ENCODE measurements around the gene CDC26.
"Not testable (repeated sequence)": the region's sequence is repeated elsewhere in the genome, so short reads cannot be mapped to it uniquely, and the experiment has no call there.

Gene CDC26

DNA sequence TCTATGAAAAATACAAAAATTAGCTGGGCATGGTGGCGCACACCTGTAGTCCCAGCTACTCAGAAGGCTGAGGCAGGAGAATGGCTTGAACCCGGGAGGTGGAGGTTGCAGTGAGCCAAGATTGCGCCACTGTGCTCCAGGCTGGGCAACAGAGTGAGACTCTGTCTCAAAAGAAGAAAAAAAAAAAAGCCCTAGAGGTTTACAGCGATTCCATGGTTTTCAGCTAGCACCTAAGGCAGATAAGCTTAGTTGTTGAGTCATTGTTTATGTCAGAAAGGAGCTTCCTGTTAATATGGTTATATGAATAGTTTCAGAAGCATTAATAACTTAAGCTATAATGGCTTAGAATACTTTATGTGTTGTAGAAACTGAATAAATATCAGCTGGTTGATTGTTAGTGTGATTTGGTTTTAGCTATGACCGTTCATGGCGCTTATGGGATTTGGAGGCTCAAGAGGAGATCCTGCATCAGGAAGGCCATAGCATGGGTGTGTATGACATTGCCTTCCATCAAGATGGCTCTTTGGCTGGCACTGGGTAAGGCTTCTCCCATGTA, 14.8 kb upstream of the CDC26 start:
- no peak for DNase-seq

DNA sequence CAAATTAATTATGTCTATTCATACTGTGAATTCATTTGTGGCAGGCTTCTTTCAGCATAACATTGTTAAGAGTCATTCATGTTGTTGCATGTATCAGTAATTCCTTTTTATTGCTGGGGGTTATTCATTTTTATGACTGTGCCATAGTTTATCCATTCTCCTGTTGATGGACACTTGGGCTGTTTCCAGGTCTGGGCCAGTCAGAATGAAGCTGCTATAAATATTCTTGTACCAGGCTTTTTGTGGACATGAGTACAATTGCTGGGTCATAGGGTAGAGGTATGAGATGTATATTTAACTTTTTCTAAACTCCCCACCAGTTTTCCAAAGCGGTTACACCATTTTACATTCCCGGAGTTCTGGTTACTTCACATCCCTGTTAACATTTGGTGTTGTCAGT, 13.7 kb upstream of the CDC26 start:
- DNase-seq, result no peak

DNA sequence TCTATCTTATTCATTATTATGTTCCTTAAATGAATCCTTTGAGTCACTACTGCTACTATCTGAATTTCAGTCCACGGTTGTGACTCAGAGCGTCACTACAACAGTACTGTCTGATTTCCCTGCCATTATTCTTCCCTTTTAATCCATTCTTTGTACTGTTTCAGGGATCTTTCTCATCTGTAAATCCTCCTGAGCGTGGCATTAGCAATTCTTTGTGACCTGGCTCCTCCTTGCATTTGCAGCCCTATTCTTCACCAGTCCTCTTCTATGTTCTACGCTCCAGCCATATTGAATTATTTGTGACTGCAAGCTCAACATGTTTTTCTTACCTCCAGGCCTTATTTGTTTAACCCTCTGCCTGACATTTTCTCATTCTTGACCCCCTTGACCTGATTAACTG, 6.0 kb upstream of the CDC26 start:
- no peak for DNase-seq

DNA sequence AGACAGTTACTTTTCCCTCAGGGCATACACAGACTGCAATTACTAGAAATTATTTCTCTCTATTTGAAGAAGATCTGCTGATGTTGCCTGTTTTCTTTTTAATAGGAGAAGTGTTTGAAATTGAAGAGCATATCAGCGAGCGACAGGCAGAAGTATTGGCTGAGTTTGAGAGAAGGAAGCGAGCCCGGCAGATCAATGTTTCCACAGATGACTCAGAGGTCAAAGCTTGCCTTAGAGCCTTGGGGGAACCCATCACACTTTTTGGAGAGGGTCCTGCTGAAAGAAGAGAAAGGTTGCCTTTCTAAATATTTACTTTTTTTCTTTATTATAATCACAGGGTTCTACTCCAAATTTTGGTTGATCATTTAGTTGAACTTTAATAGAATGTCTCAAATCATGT, 3.5 kb upstream of the CDC26 start:
- DNase-seq, result no peak

DNA sequence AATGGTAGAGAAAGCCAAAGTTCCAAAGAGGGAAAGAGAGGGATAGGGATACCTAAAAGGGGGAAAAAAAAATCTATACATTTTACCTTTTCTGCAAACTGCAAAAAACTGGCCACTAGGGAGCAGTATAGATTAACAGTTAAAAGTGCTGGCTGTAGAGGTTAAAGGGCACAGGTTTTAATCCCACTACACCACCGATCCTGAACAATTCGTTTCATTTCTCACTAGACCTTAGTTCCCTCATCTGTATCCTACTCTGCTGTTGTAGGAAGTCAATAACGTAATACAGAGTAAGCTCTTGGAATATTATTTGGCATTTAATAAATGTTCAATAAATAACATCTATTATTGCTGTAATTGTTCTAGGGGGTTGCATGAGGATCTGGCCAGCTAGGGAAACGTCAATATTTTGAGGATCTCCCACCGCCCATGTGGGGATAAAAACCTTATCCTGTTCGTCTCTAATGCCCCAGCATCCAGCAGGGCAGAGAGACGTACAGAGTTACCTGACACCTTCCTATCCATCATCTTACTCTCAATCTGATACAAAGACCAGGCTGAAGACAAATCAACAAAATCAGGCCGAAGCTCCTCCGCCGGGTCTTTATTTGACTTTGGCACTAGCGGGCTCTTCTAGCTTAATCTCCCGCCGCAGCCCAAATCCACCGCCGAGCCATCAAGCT, 757 bp downstream of the CDC26 start:
- DNase-seq, result peak; percentile 86

DNA sequence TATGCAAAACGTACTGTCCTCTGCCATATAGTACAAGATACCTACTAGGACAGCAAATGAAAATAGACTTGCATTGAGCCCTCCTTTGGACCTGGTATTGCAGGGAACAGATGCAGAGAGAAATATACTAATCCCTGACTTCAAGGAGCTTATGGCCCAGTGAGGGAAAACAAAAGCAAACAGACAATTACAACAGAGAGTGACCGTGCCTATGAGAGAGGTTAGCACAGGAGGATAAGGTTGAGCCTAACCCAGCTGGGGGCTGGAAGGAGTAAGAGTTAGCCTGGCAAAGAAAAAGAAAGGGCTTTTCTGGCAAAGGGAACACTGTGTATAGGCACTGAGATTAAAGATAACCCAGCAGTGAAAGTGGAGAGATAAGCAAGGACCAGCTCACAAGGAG, 5.5 kb downstream of the CDC26 start:
- DNase-seq, result no peak

DNA sequence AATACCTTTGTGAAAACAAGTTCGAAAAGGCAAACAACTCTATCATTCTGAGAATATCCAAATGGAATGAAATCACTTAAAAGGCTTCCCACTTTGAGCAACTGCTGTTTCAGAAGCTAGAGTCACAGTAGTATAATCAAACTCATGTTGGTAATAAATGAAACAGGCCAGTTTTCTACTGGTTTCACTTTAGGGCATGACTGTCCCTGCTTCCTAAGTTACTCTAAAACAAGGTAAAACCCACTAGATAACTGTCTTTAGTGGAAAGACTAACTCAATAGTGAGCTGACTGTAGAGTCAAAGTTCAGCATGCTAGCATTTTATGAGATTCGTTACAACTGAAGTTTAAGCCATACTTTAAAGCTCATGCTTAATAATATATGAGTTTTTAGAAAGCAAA, 6.0 kb downstream of the CDC26 start:
- DNase-seq, result peak; percentile 13

DNA sequence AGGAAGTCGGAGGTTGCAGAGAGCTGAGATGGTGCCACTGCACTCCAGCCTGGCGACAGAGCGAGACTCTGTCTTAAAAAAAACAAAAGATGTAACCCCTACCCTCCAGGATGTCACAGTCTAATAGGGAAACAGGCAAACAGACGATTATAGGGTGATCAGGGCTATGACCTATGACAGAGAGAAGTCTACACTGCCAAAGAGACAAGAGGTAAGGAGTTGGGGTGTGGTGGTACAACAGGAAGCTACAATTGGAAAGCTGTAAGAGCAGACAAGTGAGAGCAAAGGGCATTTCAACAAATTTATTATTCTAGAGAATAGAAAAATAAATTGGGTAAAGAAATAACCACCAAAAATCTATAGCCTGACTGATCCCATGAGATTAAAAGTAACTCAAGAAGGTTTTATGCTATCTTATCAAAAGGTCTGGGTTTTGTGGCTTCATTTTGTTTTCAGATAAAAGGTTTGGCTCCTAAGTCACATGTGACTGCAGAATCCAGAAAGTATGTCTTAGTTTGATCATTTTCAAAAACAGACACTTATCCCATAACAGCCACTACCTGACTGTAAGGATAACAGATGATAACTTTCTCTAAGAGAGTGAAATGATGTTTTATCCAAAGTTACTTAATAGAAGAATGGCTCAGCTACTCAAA, 7.3 kb downstream of the CDC26 start:
- peak; percentile 34 for DNase-seq

DNA sequence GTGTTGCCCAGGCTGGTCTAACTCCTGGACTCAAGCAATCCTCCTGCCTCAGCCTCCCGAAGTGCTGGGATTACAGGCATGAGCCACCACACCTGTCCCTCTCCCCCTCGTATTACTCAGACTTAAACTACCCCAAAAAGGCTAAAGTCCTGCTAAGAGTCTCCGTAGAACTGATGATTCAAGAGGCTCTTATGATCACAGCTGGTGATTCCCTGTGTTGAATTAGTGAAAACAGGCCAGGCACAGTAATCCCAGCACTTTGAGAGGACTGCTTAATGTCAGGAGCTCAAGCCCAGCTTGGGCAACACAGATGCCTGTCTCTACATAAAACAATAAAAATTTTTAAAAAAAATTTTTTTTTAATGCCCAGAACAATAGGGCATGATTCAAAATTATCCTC, 9.2 kb downstream of the CDC26 start:
- DNase-seq, result no peak

DNA sequence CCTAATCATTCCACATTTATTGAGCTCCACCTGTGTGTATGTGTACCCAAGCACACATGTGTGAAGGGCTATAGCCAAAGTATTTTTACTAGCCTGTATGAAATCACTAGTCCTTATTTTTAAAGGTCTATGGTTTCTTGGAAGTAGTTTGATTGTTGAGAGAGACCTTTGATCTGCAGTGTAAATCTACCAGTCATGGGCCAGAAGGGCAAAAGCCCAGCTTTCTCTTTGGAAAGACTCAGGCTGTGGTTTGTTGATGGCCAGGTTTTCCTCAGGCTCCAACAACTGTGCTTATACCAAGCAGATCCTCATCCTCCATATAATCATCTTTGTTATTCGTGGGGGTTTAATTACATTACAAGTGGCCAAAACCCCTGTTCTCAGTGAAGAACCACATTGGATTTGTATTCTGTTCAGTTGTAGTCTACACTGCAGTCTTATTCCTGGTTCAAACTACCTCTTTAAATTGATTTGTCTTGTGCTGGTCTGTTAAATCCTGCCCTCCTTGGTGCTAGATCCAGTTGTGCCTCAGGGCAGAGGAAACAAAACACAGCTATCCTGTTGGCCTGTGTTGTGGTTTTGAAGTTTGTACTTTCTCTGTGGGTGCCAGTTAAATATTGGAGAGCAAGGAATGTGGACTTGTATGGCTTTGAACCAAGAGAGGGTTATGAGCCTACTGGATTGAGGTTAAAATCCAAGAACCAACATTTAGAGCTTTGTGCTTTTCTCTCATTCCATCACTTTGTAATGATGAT, 13.3 kb downstream of the CDC26 start:
- DNase-seq, result no peak

DNA sequence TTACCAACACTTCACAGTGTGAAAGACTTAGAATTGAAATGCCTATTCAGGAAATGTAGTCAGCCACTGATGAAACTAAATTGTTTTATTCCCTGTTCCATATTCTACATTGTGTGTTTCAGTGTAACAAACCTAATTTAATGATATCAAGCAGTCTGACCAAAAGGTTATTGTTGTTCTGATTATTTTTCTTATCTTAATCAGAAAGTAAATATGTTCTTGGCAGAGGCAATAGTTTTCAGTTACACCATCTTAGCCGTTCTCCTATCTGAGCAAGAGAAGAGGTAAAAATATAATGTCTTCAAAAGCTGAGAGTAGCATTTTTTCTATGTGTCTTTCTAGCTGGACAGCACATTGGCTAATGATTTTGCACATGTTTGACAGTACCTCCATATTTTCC, 17.1 kb downstream of the CDC26 start:
- DNase-seq, result no peak

DNA sequence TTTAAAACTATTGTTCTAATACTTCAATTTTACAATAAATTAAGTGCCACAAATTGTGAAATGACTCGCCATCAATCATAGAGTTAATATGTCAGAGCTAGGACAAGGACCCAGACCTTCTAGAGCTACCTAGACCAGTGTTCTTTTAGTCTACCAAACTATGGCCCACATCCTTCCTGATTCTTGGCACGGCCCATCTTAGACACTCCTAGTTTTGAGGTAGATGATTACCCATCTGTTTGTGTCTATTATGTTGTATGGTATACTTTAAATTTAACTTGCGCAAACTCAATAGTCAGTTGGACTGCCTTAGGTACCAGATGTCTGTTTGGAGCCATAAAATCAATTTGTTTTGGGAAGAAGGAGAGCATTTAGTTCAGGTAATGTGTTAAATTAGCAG, 17.5 kb downstream of the CDC26 start:
- DNase-seq, result no peak

DNA sequence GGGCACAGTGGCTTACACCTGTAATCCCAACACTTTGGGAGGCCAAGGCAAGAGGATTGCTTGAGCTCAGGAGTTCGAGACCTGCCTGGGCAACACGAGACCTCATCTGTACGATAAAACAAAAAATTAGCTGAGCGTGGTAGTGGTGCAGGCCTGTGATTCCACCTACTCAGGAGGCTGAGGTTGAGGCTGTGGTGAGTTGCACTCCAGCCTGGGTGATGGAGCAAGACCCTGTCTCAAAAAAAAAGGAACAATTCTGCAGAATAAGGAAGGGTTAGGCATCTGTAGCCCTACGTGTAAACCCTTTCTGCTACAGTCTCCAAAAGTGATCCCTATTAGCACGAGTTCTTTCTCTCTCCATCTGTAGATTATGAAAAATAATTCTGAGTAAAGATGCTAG, 19.9 kb downstream of the CDC26 start:
- DNase-seq, result no peak

DNA sequence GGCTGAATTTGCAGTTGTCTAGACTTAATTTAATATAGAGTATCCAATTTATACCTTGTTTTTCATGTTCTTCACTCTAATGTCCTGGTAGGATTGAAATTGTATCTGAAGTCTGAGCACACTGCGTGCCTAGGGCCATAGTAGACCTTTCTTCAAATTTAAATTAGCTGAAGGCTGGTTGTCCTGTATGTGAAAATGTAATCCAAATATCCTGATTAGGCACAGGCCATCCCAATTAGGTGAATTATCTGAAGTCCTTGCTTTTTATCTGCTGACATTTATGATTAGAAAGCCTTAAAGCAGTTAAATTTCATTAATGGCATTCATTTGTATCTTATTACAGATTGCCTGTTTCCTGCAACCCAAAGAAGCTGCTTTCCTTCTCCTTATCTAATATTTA, 20.4 kb downstream of the CDC26 start:
- DNase-seq, result no peak

DNA sequence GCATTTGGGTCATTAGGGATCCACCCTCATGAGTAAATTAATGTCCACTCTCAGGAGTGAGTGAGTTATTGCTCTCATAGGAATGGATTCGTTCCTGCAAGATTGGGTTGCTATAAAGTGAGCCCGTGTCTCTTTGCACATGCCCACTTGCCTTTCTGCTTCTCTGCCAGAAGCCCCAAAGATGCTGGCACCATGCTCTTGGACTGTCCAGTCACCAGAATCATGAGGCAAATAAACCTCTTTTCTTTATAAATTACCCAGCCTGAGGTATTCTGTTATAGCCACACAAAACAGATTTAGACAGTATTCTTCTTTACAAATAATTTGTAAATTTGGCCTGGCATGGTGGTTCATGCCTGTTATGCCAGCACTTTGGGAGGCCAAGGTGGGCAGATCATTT, 24.6 kb downstream of the CDC26 start:
- no peak for DNase-seq

DNA sequence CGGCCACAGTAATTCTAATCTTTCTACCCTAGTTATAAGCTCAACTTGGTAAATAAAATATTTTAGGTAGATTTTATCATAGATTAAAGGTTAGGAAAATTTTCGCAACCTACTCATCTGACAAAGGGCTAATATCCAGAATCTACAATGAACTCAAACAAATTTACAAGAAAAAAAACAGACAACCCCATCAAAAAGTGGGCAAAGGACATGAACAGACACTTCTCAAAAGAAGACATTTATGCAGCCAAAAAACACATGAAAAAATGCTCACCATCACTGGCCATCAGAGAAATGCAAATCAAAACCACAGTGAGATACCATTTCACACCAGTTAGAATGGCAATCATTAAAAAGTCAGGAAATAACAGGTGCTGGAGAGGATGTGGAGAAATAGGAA, 25.7 kb downstream of the CDC26 start:
- DNase-seq, result not testable (repeated sequence)

DNA sequence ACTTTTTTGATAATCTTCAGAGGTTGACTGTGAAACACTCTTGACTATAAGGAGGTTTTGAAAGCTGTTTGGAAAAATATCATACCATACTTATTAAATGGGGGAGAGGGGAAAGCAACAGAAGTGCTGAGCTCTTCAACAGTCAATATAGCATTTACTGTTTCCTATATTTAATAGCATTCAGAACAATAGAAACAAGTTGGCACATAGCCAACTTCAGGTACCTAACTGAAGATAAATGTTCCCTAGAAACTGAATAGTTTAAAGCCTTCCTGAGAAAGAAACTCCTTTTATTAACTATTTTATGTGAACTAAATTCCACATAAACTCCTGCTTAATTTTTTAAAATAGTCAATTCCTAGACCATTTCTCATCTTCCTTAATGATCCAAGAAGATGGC, 27.7 kb downstream of the CDC26 start:
- DNase-seq, result no peak

DNA sequence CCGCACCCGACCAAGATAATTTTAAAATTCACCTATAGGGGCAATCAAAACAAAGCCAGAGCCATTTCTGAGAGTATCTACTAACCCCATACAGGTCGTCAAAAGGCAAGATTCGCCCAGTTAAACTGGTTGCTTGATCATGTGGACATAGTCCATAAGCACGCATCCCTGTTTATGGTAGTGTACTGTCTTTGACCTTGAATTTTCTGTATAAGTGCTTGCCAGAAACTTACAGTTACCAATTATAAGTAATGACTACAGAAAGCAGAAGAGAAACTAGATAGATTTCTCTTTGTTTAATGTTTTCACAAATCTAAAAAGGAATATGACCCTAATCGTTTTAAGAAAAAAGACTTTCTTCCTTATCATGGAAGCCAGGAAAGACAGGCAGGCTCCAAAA, 28.4 kb downstream of the CDC26 start:
- DNase-seq, result no peak

DNA sequence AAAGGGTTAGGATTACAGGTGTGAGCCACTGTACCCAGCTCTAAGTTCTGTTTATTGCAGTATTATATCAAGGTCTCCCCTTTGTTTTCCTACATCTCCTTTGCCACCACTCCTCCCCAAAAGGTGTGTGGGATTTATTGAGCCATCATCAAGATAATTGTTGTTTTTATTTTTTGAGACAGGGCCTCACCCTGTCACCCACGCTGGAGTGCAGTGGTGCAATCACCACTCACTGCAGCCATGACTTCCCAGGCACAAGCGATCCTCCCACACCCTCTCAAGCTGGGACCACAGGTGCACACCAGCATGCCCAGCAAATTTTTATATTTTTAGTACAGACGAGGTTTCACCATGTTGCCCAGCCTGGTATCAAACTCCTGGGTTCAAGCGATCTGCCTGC, 29.5 kb downstream of the CDC26 start:
- DNase-seq, result no peak

DNA sequence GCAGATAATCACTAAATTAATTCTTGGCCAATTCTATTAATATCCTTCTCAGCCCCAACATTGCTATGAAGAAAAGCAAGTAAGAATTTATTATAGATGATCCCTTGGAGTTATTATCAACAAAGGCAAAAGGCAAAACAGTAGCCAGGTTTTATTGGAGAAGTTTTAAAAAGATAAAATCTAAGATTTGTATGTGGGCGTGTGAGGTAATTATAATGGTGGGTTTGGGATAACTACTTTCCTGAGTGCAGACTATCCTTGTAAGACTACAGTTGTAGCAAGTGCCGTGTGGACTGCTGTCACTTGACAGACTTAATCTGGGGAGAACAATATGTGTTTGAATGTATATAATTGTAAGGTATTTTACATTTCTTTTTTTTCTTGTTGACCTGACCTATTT, 30.8 kb downstream of the CDC26 start:
- no peak for DNase-seq

DNA sequence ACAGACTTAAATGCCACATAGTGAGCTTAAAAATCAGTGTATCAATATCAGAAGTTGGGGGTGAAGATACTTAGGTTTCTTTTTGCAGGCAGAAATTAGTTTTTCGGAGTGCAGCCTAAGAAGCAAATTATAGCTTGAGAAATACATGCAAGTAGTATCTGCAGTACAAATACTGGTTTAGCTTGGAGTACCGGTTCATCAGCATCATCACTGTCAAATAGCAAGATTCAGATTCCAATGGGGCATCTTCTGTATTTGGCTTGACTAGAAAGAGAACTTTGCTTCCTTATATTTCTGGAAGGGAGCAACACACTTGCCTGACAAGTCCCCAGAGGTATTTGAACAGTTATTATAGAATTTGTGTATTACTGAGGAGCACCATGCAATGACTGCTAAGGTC, 34.2 kb downstream of the CDC26 start:
- no peak for DNase-seq

DNA sequence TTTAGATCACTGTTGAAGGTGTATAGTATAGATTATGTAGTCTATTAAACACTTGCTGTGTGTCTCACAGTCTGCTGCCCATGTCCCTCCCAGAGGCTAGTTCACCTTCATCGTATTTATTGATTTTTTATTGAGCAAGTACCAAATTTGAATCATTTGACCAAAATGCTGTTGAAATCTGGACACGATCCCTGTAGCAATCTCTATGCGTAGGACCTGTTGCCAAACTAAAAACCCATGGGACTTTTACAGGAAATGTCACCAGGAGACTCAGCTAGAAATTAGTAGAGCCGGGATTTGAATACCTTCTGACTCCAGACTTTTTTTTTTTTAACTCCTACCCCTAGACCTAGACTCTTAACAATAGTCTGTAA, 36.5 kb downstream of the CDC26 start:
- DNase-seq, result no peak

DNA sequence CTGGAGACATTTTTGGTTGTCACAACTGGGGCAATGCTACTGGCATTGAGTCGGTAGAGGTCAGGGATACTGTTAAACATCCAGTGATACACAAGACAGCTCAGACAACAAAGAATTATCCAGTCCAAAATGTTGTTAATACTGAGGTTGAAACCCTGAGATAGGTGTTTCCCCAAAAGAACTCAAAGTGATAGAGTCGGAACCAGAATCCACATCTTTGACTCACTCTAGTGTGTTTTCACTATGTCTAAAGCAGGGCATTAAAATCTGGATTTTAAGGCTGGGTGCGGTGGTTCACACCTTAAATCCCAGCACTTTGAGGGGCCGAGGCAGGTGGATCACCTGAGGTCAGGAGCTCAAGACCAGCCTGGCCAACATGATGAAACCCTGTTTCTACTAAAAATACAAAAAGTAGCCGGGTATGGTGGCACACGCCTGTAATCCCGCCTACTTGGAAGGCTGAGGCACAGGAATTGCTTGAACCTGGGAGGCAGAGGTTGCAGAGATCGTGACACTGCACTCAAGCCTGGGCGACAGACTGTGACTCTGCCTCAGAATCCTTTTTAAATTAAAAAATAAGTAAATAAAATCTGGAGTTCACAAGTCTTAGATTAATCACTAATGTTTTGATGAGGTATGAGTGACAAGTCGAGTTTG, 37.0 kb downstream of the CDC26 start:
- DNase-seq, result no peak

DNA sequence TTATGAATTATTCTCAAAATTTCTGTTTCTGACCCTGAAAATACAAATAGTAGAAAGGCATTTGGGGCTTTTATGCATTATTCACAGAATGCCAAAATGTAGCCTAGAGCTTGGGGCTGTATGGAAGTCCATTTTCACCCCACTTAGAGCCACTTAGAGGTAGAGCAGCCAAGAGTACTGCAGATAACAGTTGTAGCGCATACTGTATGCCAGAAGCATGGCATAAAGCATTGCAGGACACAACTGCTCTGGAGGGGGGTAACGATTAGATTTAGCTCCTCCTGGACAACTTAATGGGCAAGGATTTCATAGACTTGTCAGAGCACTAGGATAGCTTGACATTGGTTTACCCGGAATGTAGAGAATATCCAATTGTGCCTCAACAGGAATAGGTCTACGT, 38.3 kb downstream of the CDC26 start:
- no peak for DNase-seq

Data from OCI-M1 (cell line).